GM12878 (cell line): Measurements from ENCODE around the gene RNF41. TPM values are rescaled to one million over a fixed set of nuclear protein-coding genes. Genes with fewer than 3 reads are reported as not detected.
A peak's percentile ranks its signal among the peaks of the same experiment; 100 is the strongest.

Source experiments
- ATAC-seq: fragments of 200-7000 bp; cut with Tn5 transposase; 3 replicates; pipeline ENCODE4 v1.9.1; 2020; ENCODE audit warnings: mild to moderate bottlenecking, moderate library complexity
- BruUV-seq: library from RNA; stranded (reverse); fragments of 400-500 nt; replicated peaks from 2 replicates; lab custom pipeline; 2021; lab: Mats Ljungman, UMichigan
- CTCF ChIA-PET: fragments of 300-600 bp; sonication (Branson Sonifier 250); formaldehyde crosslinking; extraction: SDS; loops from one replicate; lab custom pipeline; 2021; ENCODE audit warnings: inconsistent platforms; lab: Yijun Ruan, JAX
- POLR2A ChIA-PET: fragments of 350-600 bp; formaldehyde crosslinking; extraction: SDS; loops from one replicate; lab custom pipeline; 2021; ENCODE audit warnings: inconsistent platforms; lab: Charles Lee
- RAD21 ChIA-PET: fragments of 300-600 bp; sonication (Branson Sonifier 250); formaldehyde crosslinking; loops from one replicate; lab custom pipeline; 2023; ENCODE audit warnings: antibody characterized with exemption; ENCODE audit not compliant: unreplicated experiment; lab: Charles Lee
- SMC1A ChIA-PET: fragments of 300-600 bp; sonication (Branson Sonifier 250); formaldehyde crosslinking; loops from one replicate; lab custom pipeline; 2023; ENCODE audit not compliant: unreplicated experiment, uncharacterized antibody; lab: Charles Lee
- DNase-seq: peaks from one replicate; pipeline ENCODE4 v3.0.0-alpha.2; 2011; ENCODE audit warnings: low read depth, low spot score
- FAIRE-seq: peaks from 3 replicates; lab custom pipeline; 2011; peaks lifted over from hg19 to GRCh38; lab: Jason Lieb, UNC
- H2AFZ ChIP-seq: 2 replicates; pipeline ENCODE4 v1.6.0; 2011; ENCODE audit warnings: low read depth, low read length, control low read depth; ENCODE audit not compliant: control insufficient read depth
- H3K27ac ChIP-seq: 2 replicates; pipeline ENCODE4 v1.5.1; 2011; ENCODE audit warnings: control low read depth; ENCODE audit not compliant: control insufficient read depth, insufficient read depth
- H3K27me3 ChIP-seq, 2 experiments: replicated peaks in 1 of 2; 2 replicates each; pipeline versions ENCODE4 v1.6.0 to v1.6.1; 2011; ENCODE audit warnings: low read length in 1 of 2; ENCODE audit not compliant: control insufficient read depth in 2 of 2, insufficient read depth in 2 of 2
- H3K36me3 ChIP-seq, 2 experiments: 2 replicates each; pipeline ENCODE4 v1.5.1; 2011; ENCODE audit warnings: low read length in 1 of 2; ENCODE audit not compliant: control insufficient read depth in 2 of 2, insufficient read depth in 2 of 2
- H3K4me1 ChIP-seq: 2 replicates; pipeline ENCODE4 v1.6.1; 2011; ENCODE audit warnings: mild to moderate bottlenecking, low read length, moderate library complexity, mixed read lengths; ENCODE audit not compliant: control insufficient read depth, insufficient read depth
- H3K4me2 ChIP-seq: 2 replicates; pipeline ENCODE4 v1.6.0; 2011; ENCODE audit warnings: control low read depth; ENCODE audit not compliant: control insufficient read depth, insufficient read depth
- H3K4me3 ChIP-seq: fragments of 200-600 bp; sonication (generic); 2 replicates; pipeline ENCODE4 v1.5.1; 2016
- H3K79me2 ChIP-seq: 2 replicates; pipeline ENCODE4 v1.6.0; 2011; ENCODE audit warnings: low read length; ENCODE audit not compliant: control insufficient read depth, insufficient read depth
- H3K9ac ChIP-seq: 2 replicates; pipeline ENCODE4 v1.8.0; 2011; ENCODE audit warnings: low read length, control low read depth, mixed read lengths; ENCODE audit not compliant: control insufficient read depth, insufficient read depth
- H3K9me3 ChIP-seq: replicated peaks from 3 replicates; pipeline ENCODE4 v1.5.1; 2011; ENCODE audit warnings: mild to moderate bottlenecking, low read length; ENCODE audit not compliant: control insufficient read depth, insufficient read depth
- H4K20me1 ChIP-seq: 2 replicates; pipeline ENCODE4 v1.6.0; 2011; ENCODE audit not compliant: control insufficient read depth, insufficient read depth
- BRCA1 ChIP-seq: IDR thresholded peaks from 2 replicates; pipeline ENCODE4 v1.6.1; 2011; ENCODE audit warnings: low read depth, low read length, improper control_type of control experiment
- CBFB ChIP-seq: IDR thresholded peaks from 2 replicates; pipeline ENCODE4 v1.6.1; 2016; ENCODE audit warnings: antibody characterized with exemption, low read depth
- CEBPB ChIP-seq, 2 experiments: fragments of 150-350 bp in 1 of 2; IDR thresholded peaks; 2 replicates each; pipeline ENCODE4 v1.6.1; 2012 to 2014; ENCODE audit warnings: low read depth in 2 of 2, low read length in 2 of 2, borderline replicate concordance in 1 of 2, inconsistent platforms in 1 of 2
- CHD1 ChIP-seq: IDR thresholded peaks from 2 replicates; pipeline ENCODE4 v1.6.1; 2012; ENCODE audit warnings: low read depth, low read length, improper control_type of control experiment
- DPF2 ChIP-seq: fragments of 450-650 bp; IDR thresholded peaks from 2 replicates; pipeline ENCODE4 v1.6.1; 2017; ENCODE audit warnings: mild to moderate bottlenecking
- IKZF1 ChIP-seq: fragments of 450-650 bp; conservative IDR thresholded peaks from 2 replicates; pipeline ENCODE4 v1.6.1; 2017; ENCODE audit warnings: antibody characterized with exemption, mild to moderate bottlenecking
- JUNB ChIP-seq: IDR thresholded peaks from 2 replicates; pipeline ENCODE4 v1.6.1; 2016; ENCODE audit warnings: antibody characterized with exemption, mild to moderate bottlenecking
- MTA2 ChIP-seq: fragments of 450-650 bp; IDR thresholded peaks from 2 replicates; pipeline ENCODE4 v1.6.1; 2016; ENCODE audit warnings: low read depth, mild to moderate bottlenecking, moderate library complexity
- MXI1 ChIP-seq: fragments of 150-350 bp; IDR thresholded peaks from 2 replicates; pipeline ENCODE4 v1.6.1; 2011; ENCODE audit warnings: low read depth, mild to moderate bottlenecking, inconsistent platforms, low read length, improper control_type of control experiment
- MYB ChIP-seq: fragments of 150-350 bp; IDR thresholded peaks from 2 replicates; pipeline ENCODE4 v1.6.1; 2014; ENCODE audit warnings: mild to moderate bottlenecking, low read depth, low read length, borderline replicate concordance
- NFIC ChIP-seq: IDR thresholded peaks from 2 replicates; pipeline ENCODE4 v1.6.1; 2012; ENCODE audit warnings: low read depth, mild to moderate bottlenecking, inconsistent platforms, low read length, moderate library complexity
- SIX5 ChIP-seq: IDR thresholded peaks from 2 replicates; pipeline ENCODE4 v1.6.1; 2011; ENCODE audit warnings: mild to moderate bottlenecking, low read depth, low read length, moderate library complexity; ENCODE audit not compliant: severe bottlenecking
- SMAD5 ChIP-seq: IDR thresholded peaks from 2 replicates; pipeline ENCODE4 v1.6.1; 2016; ENCODE audit warnings: antibody characterized with exemption, low read depth
- TAF1 ChIP-seq: IDR thresholded peaks from 2 replicates; pipeline ENCODE4 v1.6.1; 2011; ENCODE audit warnings: mild to moderate bottlenecking, low read depth, low read length, borderline replicate concordance
- YY1 ChIP-seq: IDR thresholded peaks from 2 replicates; pipeline ENCODE4 v1.6.1; 2011; ENCODE audit warnings: low read depth, mild to moderate bottlenecking, low read length
- WGBS: methylation state at CpG from one replicate; pipeline ENCODE4 v1.1.6; 2016; ENCODE audit warnings: low lambda C conversion rate; ENCODE audit not compliant: insufficient replicate concordance, insufficient coverage; ENCODE audit errors: missing lambda C conversion rate; 5-methylcytosine and 5-hydroxymethylcytosine counted together
- in situ Hi-C: fragments of 300-500 bp; cut with MboI; formaldehyde crosslinking; loops from 9 replicates; pipeline ENCODE4 v1.14.3; 2018; ENCODE audit warnings: mixed read lengths
- intact Hi-C: fragments of 100-400 bp; cut with micrococcal nuclease; formaldehyde crosslinking; loops from one replicate; pipeline ENCODE4 v1.14.2; 2022; ENCODE audit not compliant: unreplicated experiment
- polyA plus RNA-seq, 11 experiments: library from polyadenylated mRNA; depleted of rRNA in 4 of 11; unstranded in 6 of 11; stranded (reverse) in 5 of 11; fragments of >200 nt; fragmentation: Nextera tagmentation in 4 of 11; fragmentation: Illumina TruSeq in 1 of 11; extraction: Ambion mirVana in 4 of 11; extraction: Trizol in 1 of 11; gene quantifications; 1 replicate in 1 of 11; 2 replicates in 10 of 11; pipeline versions ENCODE4 v1.2.1 to v1.2.3, GENCODE V29; 2011 to 2016; ENCODE audit warnings: inconsistent platforms in 2 of 11, missing spikeins in 2 of 11, low read depth in 1 of 11
- total RNA-seq, 4 experiments: library from RNA; depleted of rRNA in 3 of 4; stranded (reverse); fragments of >200 nt in 3 of 4; fragmentation: Illumina TruSeq in 1 of 4; extraction: Trizol in 1 of 4; gene quantifications; 2 replicates each; pipeline versions ENCODE4 v1.2.1 to v1.2.3, GENCODE V29; 2013 to 2021
- TF ChIP-seq, protein P1 (sequence below): fragments of 150-350 bp; IDR thresholded peaks from 2 replicates; pipeline ENCODE4 v1.6.1; 2016; ENCODE audit warnings: low read depth, low read length
- TF ChIP-seq, protein P2 (sequence below): fragments of 450-650 bp; IDR thresholded peaks from 2 replicates; pipeline ENCODE4 v1.6.1; 2016; ENCODE audit warnings: mild to moderate bottlenecking
- TF ChIP-seq, protein P3 (sequence below): IDR thresholded peaks from 2 replicates; pipeline ENCODE4 v1.6.1; 2012; ENCODE audit warnings: low read length, inconsistent platforms

Gene RNF41
- total and polyA plus RNA-seq, 10 of the 15 experiments (the other 5 are each of a cell fraction or from before 2014, with no cell fraction given): 11.1 to 47.8 (median 30.6) TPM

DNA sequence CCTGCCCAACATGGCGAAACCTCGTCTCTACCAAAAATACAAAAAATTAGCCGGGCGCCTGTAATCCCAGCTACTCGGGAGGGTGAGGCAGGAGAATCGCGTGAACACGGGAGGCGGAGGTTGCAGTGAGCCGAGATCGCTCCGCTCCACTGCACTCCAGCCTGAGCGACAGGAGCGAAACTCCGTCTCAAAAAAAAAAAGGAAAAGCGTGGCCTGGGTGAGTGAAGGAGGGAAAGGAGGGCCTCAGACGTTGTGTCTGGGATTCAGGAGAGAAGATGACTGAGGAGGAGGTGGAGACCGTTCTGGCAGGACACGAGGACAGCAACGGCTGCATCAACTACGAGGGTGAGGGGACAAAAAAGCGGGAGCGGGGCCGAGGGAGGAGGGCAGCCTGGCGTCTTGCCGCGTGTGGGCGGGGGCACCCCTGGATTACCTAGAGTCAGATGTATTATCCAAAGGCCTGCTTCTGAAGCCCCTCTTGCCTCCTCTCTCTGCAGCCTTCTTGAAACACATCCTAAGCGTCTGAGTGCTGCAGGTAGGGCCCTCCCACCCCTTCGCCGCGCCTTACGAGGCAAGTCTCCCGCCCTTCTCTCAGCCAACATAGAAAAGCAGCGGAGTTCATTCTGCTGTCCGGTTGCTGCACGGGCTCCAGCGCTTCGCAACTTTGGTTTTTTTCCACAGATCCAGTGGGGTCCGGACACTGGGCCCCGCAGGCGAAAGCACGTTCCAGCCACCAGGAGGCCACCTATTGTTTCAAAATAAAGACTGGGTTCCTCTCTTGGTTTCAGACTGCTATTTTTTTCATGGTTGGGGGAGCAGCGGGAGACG lies 64.3 kb downstream of the RNF41 start:
- Histone ChIP-seq H3K79me2 (peaks cover 48% of the 10 kb centered on the region), H2AFZ (peak overlapping the region; percentile 71), H3K27ac (peak overlapping the region; percentile 85), H3K27me3 (no peaks in the 10 kb centered on the region), H3K4me1 (peaks cover 27% of the 10 kb centered on the region), H3K9me3 (no peaks in the 10 kb centered on the region), H3K9ac (peak overlapping the region; percentile 81), H3K4me2 (peak overlapping the region; percentile 91), H4K20me1 (no peaks in the 10 kb centered on the region), H3K36me3 (peaks cover 20 to 24% of the 10 kb centered on the region in 2 experiments), H3K4me3 (peak overlapping the region; percentile 87)
- FAIRE-seq (peak; percentile 27), ATAC-seq (peak; percentile 67), DNase-seq (no peak)
- intact Hi-C loops: loop anchor here (1.0 to 2.0 kb wide), 2 partner anchors 31 kb away; partner anchors contain the start of gene SMARCC2
- BruUV-seq: TSS peak; percentile 32
- ChIA-PET RAD21 (interaction anchor here (0.9 to 2.8 kb wide), 5 partner anchors 27 to 64 kb away, joined by 3 to 18 read pairs (median 4); partner anchors contain the start of genes ESYT1 and RNF41), POLR2A (interaction anchor here (0.6 to 2.4 kb wide), 8 partner anchors 13 to 232 kb away, joined by 3 to 19 read pairs (median 4); partner anchors contain the start of genes ESYT1, PA2G4, RAB5B and RNF41), CTCF (interaction anchor here (1.0 to 3.6 kb wide), 6 partner anchors 29 to 217 kb away, joined by 4 to 13 read pairs (median 8); partner anchors contain the start of genes ESYT1, PA2G4 and SMARCC2), SMC1A (interaction anchor here (0.7 to 2.4 kb wide), 4 partner anchors 30 to 125 kb away, joined by 3 to 12 read pairs (median 6); partner anchors contain the start of gene ESYT1)
- in situ Hi-C loops: no loop called here
- 1% methylated on average over 33 of the region's 45 CpGs for WGBS
- TF ChIP-seq SMAD5 (no peak), CHD1 (no peak), MTA2 (no peak), BRCA1 (no peak), MXI1 (no peak), CEBPB (IDR thresholded peaks at IDR 0.05; ENCODE audit: borderline replicate concordance in 1 of 2, low read depth in 2 of 2, low read length in 2 of 2) (no peak), NFIC (peak; percentile 40; the same call in 1 of the 2 replicates), MYB (no peak), SIX5 (no peak), TAF1 (peak; percentile 84; the same call in 1 of the 2 replicates), IKZF1 (peak; percentile 10), CBFB (no peak), YY1 (no peak; the same call in 1 of the 2 replicates), DPF2 (no peak), JUNB (no peak)
- TF ChIP-seq, protein P1, sequence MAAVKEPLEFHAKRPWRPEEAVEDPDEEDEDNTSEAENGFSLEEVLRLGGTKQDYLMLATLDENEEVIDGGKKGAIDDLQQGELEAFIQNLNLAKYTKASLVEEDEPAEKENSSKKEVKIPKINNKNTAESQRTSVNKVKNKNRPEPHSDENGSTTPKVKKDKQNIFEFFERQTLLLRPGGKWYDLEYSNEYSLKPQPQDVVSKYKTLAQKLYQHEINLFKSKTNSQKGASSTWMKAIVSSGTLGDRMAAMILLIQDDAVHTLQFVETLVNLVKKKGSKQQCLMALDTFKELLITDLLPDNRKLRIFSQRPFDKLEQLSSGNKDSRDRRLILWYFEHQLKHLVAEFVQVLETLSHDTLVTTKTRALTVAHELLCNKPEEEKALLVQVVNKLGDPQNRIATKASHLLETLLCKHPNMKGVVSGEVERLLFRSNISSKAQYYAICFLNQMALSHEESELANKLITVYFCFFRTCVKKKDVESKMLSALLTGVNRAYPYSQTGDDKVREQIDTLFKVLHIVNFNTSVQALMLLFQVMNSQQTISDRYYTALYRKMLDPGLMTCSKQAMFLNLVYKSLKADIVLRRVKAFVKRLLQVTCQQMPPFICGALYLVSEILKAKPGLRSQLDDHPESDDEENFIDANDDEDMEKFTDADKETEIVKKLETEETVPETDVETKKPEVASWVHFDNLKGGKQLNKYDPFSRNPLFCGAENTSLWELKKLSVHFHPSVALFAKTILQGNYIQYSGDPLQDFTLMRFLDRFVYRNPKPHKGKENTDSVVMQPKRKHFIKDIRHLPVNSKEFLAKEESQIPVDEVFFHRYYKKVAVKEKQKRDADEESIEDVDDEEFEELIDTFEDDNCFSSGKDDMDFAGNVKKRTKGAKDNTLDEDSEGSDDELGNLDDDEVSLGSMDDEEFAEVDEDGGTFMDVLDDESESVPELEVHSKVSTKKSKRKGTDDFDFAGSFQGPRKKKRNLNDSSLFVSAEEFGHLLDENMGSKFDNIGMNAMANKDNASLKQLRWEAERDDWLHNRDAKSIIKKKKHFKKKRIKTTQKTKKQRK: no peak
- TF ChIP-seq, protein P2, sequence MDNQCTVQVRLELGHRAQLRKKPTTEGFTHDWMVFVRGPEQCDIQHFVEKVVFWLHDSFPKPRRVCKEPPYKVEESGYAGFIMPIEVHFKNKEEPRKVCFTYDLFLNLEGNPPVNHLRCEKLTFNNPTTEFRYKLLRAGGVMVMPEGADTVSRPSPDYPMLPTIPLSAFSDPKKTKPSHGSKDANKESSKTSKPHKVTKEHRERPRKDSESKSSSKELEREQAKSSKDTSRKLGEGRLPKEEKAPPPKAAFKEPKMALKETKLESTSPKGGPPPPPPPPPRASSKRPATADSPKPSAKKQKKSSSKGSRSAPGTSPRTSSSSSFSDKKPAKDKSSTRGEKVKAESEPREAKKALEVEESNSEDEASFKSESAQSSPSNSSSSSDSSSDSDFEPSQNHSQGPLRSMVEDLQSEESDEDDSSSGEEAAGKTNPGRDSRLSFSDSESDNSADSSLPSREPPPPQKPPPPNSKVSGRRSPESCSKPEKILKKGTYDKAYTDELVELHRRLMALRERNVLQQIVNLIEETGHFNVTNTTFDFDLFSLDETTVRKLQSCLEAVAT: peak; percentile 90
- TF ChIP-seq, protein P3, sequence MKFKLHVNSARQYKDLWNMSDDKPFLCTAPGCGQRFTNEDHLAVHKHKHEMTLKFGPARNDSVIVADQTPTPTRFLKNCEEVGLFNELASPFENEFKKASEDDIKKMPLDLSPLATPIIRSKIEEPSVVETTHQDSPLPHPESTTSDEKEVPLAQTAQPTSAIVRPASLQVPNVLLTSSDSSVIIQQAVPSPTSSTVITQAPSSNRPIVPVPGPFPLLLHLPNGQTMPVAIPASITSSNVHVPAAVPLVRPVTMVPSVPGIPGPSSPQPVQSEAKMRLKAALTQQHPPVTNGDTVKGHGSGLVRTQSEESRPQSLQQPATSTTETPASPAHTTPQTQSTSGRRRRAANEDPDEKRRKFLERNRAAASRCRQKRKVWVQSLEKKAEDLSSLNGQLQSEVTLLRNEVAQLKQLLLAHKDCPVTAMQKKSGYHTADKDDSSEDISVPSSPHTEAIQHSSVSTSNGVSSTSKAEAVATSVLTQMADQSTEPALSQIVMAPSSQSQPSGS: no peak
